Gastroesophageal sphincter (tissue), 3 donors: ENCODE results near the gene SLC6A12.

ENCODE experiments used
- CTCF ChIP-seq, 4 experiments: fragments of 200-600 bp in 2 of 4; fragments of 450-650 bp in 2 of 4; sonication (generic) in 1 of 4; IDR thresholded peaks; one replicate each; pipeline ENCODE4 v1.5.1; 2017 to 2019; ENCODE audit warnings: antibody characterized with exemption in 4 of 4, mild to moderate bottlenecking in 2 of 4, moderate library complexity in 2 of 4
- EP300 ChIP-seq: sonication (generic); formaldehyde crosslinking; IDR thresholded peaks from one replicate; pipeline ENCODE4 v1.6.1; 2017; ENCODE audit warnings: antibody characterized with exemption, mild to moderate bottlenecking
- POLR2A ChIP-seq, 2 donors: fragments of 450-650 bp; IDR thresholded peaks; one replicate each; pipeline ENCODE4 v1.6.1; 2017; ENCODE audit warnings: antibody characterized with exemption in 2 of 2, mild to moderate bottlenecking in 2 of 2, moderate library complexity in 1 of 2
- POLR2AphosphoS5 ChIP-seq: sonication (generic); formaldehyde crosslinking; IDR thresholded peaks from one replicate; pipeline ENCODE4 v1.6.1; 2017; ENCODE audit warnings: antibody characterized with exemption

- TF ChIP-seq CTCF (IDR thresholded peaks at IDR 0.05) (no peak), POLR2A (IDR thresholded peaks at IDR 0.05) (no peak), POLR2AphosphoS5 (no peak), EP300 (no peak)
Observed at GRCh38 chr12:207804-208203, 6.2 kb downstream of the SLC6A12 start.
